ENCODE results near the gene ZNF385A. TPM values are rescaled to one million over a fixed set of nuclear protein-coding genes. Genes with fewer than 3 reads are reported as not detected.

Gene ZNF385A
- total and polyA plus RNA-seq, 2 donors (not counting 3 experiments of a cell fraction or from before 2014, with no cell fraction given), result 1.6 to 7.9 TPM

- peaks cover 21% of the 10 kb centered on the region for H3K4me1 ChIP-seq (ENCODE audit: control insufficient read depth, extremely low read depth, insufficient read depth, low read length)
- no peaks in the 10 kb centered on the region for H3K9me3 ChIP-seq (replicated peaks; ENCODE audit: control insufficient read depth, insufficient read depth, low read length)
- no peaks in the 10 kb centered on the region for H4K20me1 ChIP-seq (replicated peaks; ENCODE audit: control insufficient read depth, extremely low read depth, insufficient read depth, low read length)
- H3K9me1 ChIP-seq (replicated peaks; ENCODE audit: control insufficient read depth, extremely low read depth, insufficient read depth, low read length), result no peaks in the 10 kb centered on the region
- no peak overlapping the region for H3K9ac ChIP-seq (replicated peaks; ENCODE audit: extremely low read depth, insufficient read depth, low read length)
- intact Hi-C loops (cut with micrococcal nuclease) (no loop called here), dilution Hi-C loops (cut with MboI; ENCODE audit: extremely low pct_ligation_motif_present, low sequenced_read_pairs) (no loop called here)
- no peaks in the 10 kb centered on the region for H3K27me3 ChIP-seq (ENCODE audit: control insufficient read depth in 2 of 2, insufficient read depth in 2 of 2, low read length in 2 of 2)
- no peaks in the 10 kb centered on the region for H3K36me3 ChIP-seq (ENCODE audit: control insufficient read depth in 2 of 2, extremely low read depth in 1 of 2, insufficient read depth in 2 of 2, low read length in 2 of 2)
- no peak overlapping the region for H3K27ac ChIP-seq (ENCODE audit: insufficient read depth, low read depth, low read length)
- H3K79me2 ChIP-seq (ENCODE audit: control insufficient read depth, insufficient read depth, low read length), result no peaks in the 10 kb centered on the region
- CTCF ChIA-PET, result interaction anchor here (1.3 kb wide), 1 partner anchor 65 kb away, joined by 4 read pairs; no protein-coding TSS in a partner anchor
- no TSS peak for BruUV-seq (replicated peaks)
- H3K4me2 ChIP-seq (ENCODE audit: insufficient read depth, low read length), result no peak overlapping the region
- no peak overlapping the region for H2AFZ ChIP-seq (ENCODE audit: low read depth, low read length)
- FAIRE-seq, result no peak
- POLR2A ChIA-PET, result no interaction called here
- DNase-seq (ENCODE audit: low read depth, low spot score), result no peak
- TF ChIP-seq POLR2A (IDR thresholded peaks at IDR 0.05; ENCODE audit: low read depth, low read length) (no peak), JUN (IDR thresholded peaks at IDR 0.05; ENCODE audit: borderline replicate concordance, insufficient read depth, insufficient read length, low read depth) (no peak), EZH2 (IDR thresholded peaks at IDR 0.05; ENCODE audit: borderline replicate concordance, low read depth, low read length, severe bottlenecking) (no peak), CTCF (IDR thresholded peaks at IDR 0.05; ENCODE audit: extremely low read depth in 1 of 2, insufficient read depth in 1 of 2, low read depth in 1 of 2, low read length in 2 of 2) (no peak), MYC (IDR thresholded peaks at IDR 0.05; ENCODE audit: low read depth, low read length) (no peak), FOS (IDR thresholded peaks at IDR 0.05; ENCODE audit: borderline replicate concordance, insufficient read depth, low read length) (no peak), GATA2 (IDR thresholded peaks at IDR 0.05; ENCODE audit: insufficient read depth, insufficient read length, low read depth, low read length) (no peak), POLR2AphosphoS5 (IDR thresholded peaks at IDR 0.05; ENCODE audit: insufficient read depth, low read depth, low read length) (no peak), MAX (IDR thresholded peaks at IDR 0.05; ENCODE audit: insufficient read depth, insufficient read length) (no peak)
- H3K4me3 ChIP-seq (replicated peaks in 1 of 3; ENCODE audit: insufficient read depth in 1 of 3, low read depth in 1 of 3, low read length in 3 of 3), result no peak overlapping the region
Observed at GRCh38 chr12:54374562-54375258, 9.8 kb downstream of the ZNF385A start.

All from endothelial cell of umbilical vein (primary cell).